Thyroid gland (tissue), 4 donors: ENCODE results near the gene CD6.

Experiments
- CTCF ChIP-seq, 6 experiments: fragments of 200-600 bp in 3 of 6; fragments of 450-650 bp in 3 of 6; sonication (generic) in 3 of 6; IDR thresholded peaks; one replicate each; pipeline ENCODE4 v1.5.1; 2016 to 2019; ENCODE audit warnings: antibody characterized with exemption in 6 of 6, mild to moderate bottlenecking in 2 of 6, inconsistent platforms in 1 of 6, moderate library complexity in 1 of 6
- POLR2A ChIP-seq, 2 donors: fragments of 450-650 bp; IDR thresholded peaks; one replicate each; pipeline ENCODE4 v1.6.1; 2017; ENCODE audit warnings: antibody characterized with exemption in 2 of 2, mild to moderate bottlenecking in 2 of 2, moderate library complexity in 1 of 2

- TF ChIP-seq CTCF (IDR thresholded peaks at IDR 0.05) (no peak), POLR2A (IDR thresholded peaks at IDR 0.05) (no peak)
Observed at GRCh38 chr11:60953781-60954180, 17.7 kb upstream of the CD6 start.
